SU-DHL-6 (cell line): ENCODE results near the gene ANKRD33B.

Experiments used
- EZH2phosphoT487 ChIP-seq: fragments of 200-600 bp; sonication (generic), shearing (Covaris generic); conservative IDR thresholded peaks from 2 replicates; pipeline ENCODE4 v1.6.1; 2018; ENCODE audit warnings: mild to moderate bottlenecking, antibody characterized with exemption, low read length, moderate library complexity, mixed read lengths
- TF ChIP-seq, protein P1 (sequence below): fragments of 200-600 bp; sonication (generic); IDR thresholded peaks from one replicate; pipeline ENCODE4 v1.5.1; 2017; ENCODE audit warnings: antibody characterized with exemption, mild to moderate bottlenecking, low read length, moderate library complexity; ENCODE audit not compliant: insufficient read depth, poor library complexity, severe bottlenecking

DNA sequence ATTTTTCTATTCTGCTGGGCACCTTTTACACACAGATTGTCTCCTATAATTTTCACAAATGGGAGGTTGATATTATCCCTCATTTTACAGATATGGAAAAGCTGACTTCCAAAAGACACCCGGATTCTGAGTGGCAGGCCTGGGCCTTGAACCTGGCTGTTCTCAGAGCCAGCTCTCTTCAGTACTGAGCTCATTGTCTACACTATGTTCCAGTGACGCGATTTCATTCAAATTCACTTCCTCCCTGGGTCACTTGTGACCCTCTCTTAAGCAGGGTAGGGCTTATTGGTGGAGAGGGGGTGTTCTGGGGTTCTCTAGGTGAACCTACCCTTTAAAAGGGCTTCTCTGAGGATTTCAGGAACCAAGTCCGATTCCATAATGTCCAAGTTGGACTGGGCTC, 70.2 kb downstream of the ANKRD33B start:
- TF ChIP-seq, protein P1, sequence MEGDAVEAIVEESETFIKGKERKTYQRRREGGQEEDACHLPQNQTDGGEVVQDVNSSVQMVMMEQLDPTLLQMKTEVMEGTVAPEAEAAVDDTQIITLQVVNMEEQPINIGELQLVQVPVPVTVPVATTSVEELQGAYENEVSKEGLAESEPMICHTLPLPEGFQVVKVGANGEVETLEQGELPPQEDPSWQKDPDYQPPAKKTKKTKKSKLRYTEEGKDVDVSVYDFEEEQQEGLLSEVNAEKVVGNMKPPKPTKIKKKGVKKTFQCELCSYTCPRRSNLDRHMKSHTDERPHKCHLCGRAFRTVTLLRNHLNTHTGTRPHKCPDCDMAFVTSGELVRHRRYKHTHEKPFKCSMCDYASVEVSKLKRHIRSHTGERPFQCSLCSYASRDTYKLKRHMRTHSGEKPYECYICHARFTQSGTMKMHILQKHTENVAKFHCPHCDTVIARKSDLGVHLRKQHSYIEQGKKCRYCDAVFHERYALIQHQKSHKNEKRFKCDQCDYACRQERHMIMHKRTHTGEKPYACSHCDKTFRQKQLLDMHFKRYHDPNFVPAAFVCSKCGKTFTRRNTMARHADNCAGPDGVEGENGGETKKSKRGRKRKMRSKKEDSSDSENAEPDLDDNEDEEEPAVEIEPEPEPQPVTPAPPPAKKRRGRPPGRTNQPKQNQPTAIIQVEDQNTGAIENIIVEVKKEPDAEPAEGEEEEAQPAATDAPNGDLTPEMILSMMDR: no peak
- TF ChIP-seq EZH2phosphoT487: no peak
